Fibroblast of the aortic adventitia (primary cell): Measurements from ENCODE around the gene NCOR2. TPM values are rescaled to one million over a fixed set of nuclear protein-coding genes. Genes with fewer than 3 reads are reported as not detected.
A peak's percentile ranks its signal among the peaks of the same experiment; 100 is the strongest.

Source experiments
- DNase-seq: peaks from one replicate; pipeline ENCODE4 v3.0.0-alpha.2; 2010; ENCODE audit warnings: low read depth
- H3K4me3 ChIP-seq: 2 replicates; pipeline ENCODE4 v1.5.1; 2011; ENCODE audit warnings: low read depth, mild to moderate bottlenecking, control low read depth, low read length, moderate library complexity
- total RNA-seq: library from RNA; depleted of rRNA; stranded (reverse); fragments of >200 nt; gene quantifications from 2 replicates; pipeline ENCODE4 v1.2.3, GENCODE V29; 2012; ENCODE audit warnings: low replicate concordance
- TF ChIP-seq, protein P1 (sequence below): IDR thresholded peaks from 2 replicates; pipeline ENCODE4 v1.5.1; 2011; ENCODE audit warnings: mild to moderate bottlenecking, low read length, control low read depth, inconsistent platforms; ENCODE audit not compliant: insufficient read depth

NCOR2 gene
- total RNA-seq, 1 donor: 58.5 TPM

GRCh38 chr12:124550123-124551089, 17.0 kb downstream of the NCOR2 start:
- H3K4me3 ChIP-seq: no peak overlapping the region
- DNase-seq: peak; percentile 51
- TF ChIP-seq, protein P1, sequence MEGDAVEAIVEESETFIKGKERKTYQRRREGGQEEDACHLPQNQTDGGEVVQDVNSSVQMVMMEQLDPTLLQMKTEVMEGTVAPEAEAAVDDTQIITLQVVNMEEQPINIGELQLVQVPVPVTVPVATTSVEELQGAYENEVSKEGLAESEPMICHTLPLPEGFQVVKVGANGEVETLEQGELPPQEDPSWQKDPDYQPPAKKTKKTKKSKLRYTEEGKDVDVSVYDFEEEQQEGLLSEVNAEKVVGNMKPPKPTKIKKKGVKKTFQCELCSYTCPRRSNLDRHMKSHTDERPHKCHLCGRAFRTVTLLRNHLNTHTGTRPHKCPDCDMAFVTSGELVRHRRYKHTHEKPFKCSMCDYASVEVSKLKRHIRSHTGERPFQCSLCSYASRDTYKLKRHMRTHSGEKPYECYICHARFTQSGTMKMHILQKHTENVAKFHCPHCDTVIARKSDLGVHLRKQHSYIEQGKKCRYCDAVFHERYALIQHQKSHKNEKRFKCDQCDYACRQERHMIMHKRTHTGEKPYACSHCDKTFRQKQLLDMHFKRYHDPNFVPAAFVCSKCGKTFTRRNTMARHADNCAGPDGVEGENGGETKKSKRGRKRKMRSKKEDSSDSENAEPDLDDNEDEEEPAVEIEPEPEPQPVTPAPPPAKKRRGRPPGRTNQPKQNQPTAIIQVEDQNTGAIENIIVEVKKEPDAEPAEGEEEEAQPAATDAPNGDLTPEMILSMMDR: no peak

- H3K4me3 ChIP-seq: no peak overlapping the region
- DNase-seq: no peak
- TF ChIP-seq, protein P1: no peak
Observed at GRCh38 chr12:124549629-124550028, 17.8 kb downstream of the NCOR2 start.

DNA sequence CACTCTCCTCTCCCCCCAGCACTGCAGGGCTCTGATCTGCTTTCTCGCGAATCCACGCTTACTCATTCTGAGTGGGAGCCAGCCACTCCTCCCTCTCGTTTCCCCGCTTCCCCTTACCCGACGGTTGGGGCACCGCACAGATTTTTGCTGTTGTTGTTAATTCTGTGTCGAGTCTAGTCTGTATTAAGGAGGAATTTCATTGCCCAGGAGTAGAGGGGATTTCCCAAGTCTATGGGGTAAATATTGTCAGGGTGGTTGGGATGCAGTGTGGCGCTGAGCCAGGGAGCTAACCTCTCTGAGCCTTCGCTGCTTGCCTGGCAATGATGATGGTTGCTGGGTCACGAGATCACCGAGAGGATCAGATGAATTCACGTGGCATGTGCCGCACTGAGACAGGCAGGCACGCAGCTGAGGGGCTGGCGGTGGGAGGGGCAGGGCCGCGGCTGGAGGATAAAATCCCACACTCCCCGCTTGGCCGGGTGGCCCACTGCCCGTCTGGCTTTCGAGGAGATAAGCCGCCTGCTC, 18.5 kb downstream of the NCOR2 start:
- TF ChIP-seq, protein P1: no peak
- DNase-seq: peak; percentile 91
- no peak overlapping the region for H3K4me3 ChIP-seq

- DNase-seq: no peak
- TF ChIP-seq, protein P1: no peak
- no peak overlapping the region for H3K4me3 ChIP-seq
Observed at GRCh38 chr12:124547626-124548025, 19.8 kb downstream of the NCOR2 start.

GRCh38 chr12:124545508-124546418, 21.6 kb downstream of the NCOR2 start:
- peak; percentile 65 for DNase-seq
- TF ChIP-seq, protein P1: no peak
- H3K4me3 ChIP-seq: no peak overlapping the region

- H3K4me3 ChIP-seq: no peak overlapping the region
- TF ChIP-seq, protein P1: no peak
- DNase-seq: no peak
Observed at GRCh38 chr12:124544983-124545382, 22.4 kb downstream of the NCOR2 start.
